ENCODE results near the gene CYLD. TPM values are rescaled to one million over a fixed set of nuclear protein-coding genes. Genes with fewer than 3 reads are reported as not detected.

The CYLD gene
- total RNA-seq, 2 experiments from 2014 or later: 7.4 to 14.9 TPM

GRCh38 chr16:50697881-50698767 lies 43.8 kb upstream of the CYLD start:
- H3K36me3 ChIP-seq (ENCODE audit: insufficient read depth, low read length): no peaks in the 10 kb centered on the region
- no peak for TF ChIP-seq EZH2phosphoT487 (IDR thresholded peaks at IDR 0.05; ENCODE audit: borderline replicate concordance, low read depth, low read length)
- TF ChIP-seq, protein P1, sequence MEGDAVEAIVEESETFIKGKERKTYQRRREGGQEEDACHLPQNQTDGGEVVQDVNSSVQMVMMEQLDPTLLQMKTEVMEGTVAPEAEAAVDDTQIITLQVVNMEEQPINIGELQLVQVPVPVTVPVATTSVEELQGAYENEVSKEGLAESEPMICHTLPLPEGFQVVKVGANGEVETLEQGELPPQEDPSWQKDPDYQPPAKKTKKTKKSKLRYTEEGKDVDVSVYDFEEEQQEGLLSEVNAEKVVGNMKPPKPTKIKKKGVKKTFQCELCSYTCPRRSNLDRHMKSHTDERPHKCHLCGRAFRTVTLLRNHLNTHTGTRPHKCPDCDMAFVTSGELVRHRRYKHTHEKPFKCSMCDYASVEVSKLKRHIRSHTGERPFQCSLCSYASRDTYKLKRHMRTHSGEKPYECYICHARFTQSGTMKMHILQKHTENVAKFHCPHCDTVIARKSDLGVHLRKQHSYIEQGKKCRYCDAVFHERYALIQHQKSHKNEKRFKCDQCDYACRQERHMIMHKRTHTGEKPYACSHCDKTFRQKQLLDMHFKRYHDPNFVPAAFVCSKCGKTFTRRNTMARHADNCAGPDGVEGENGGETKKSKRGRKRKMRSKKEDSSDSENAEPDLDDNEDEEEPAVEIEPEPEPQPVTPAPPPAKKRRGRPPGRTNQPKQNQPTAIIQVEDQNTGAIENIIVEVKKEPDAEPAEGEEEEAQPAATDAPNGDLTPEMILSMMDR (conservative IDR thresholded peaks at IDR 0.05; ENCODE audit: low read length): no peak
- no peaks in the 10 kb centered on the region for H3K9me2 ChIP-seq (ENCODE audit: insufficient read depth, low read length)
- BruUV-seq (replicated peaks): no TSS peak
- no peaks in the 10 kb centered on the region for H3K4me1 ChIP-seq (ENCODE audit: insufficient read depth, low read length, poor library complexity, severe bottlenecking)
- ChIA-PET CTCF (ENCODE audit: unreplicated experiment) (no interaction called here), POLR2A (interaction anchor here (0.5 to 0.7 kb wide), 2 partner anchors 328 to 606 kb away, joined by 3 to 4 read pairs; no protein-coding TSS in a partner anchor)
- H3K4me2 ChIP-seq (ENCODE audit: low read length): peak overlapping the region; percentile 40; the same call in 1 of the 2 replicates
- intact Hi-C loops (cut with micrococcal nuclease; ENCODE audit: unreplicated experiment): no loop called here
- H3K4me3 ChIP-seq (ENCODE audit: low read depth, low read length, poor library complexity, severe bottlenecking): peak overlapping the region; percentile 37
- no peak overlapping the region for H3K27ac ChIP-seq (ENCODE audit: low read depth, low read length, poor library complexity, severe bottlenecking)
- peak overlapping the region; percentile 36; the same call in 1 of the 2 replicates for H2AFZ ChIP-seq (ENCODE audit: low read length)
- no peaks in the 10 kb centered on the region for H3K9me3 ChIP-seq (ENCODE audit: low read length)
- DNase-seq (ENCODE audit: low spot score): no peak
- H3K79me2 ChIP-seq (ENCODE audit: insufficient read depth, low read depth, low read length): no peaks in the 10 kb centered on the region
- H4K20me1 ChIP-seq (ENCODE audit: insufficient read depth, low read length): no peaks in the 10 kb centered on the region

- no peaks in the 10 kb centered on the region for H4K20me1 ChIP-seq (ENCODE audit: insufficient read depth, low read length)
- no peaks in the 10 kb centered on the region for H3K79me2 ChIP-seq (ENCODE audit: insufficient read depth, low read depth, low read length)
- no peak for DNase-seq (ENCODE audit: low spot score)
- H3K4me1 ChIP-seq (ENCODE audit: insufficient read depth, low read length, poor library complexity, severe bottlenecking): no peaks in the 10 kb centered on the region
- no peak overlapping the region for H3K4me2 ChIP-seq (ENCODE audit: low read length)
- no peaks in the 10 kb centered on the region for H3K36me3 ChIP-seq (ENCODE audit: insufficient read depth, low read length)
- H3K9me3 ChIP-seq (ENCODE audit: low read length): peaks cover 6% of the 10 kb centered on the region; the same call in 1 of the 2 replicates
- H3K9me2 ChIP-seq (ENCODE audit: insufficient read depth, low read length): no peaks in the 10 kb centered on the region
- CTCF ChIA-PET (ENCODE audit: unreplicated experiment): no interaction called here
- H3K4me3 ChIP-seq (ENCODE audit: low read depth, low read length, poor library complexity, severe bottlenecking): no peak overlapping the region
- intact Hi-C loops (cut with micrococcal nuclease; ENCODE audit: unreplicated experiment): no loop called here
- no peak overlapping the region for H3K27ac ChIP-seq (ENCODE audit: low read depth, low read length, poor library complexity, severe bottlenecking)
- no TSS peak for BruUV-seq (replicated peaks)
- POLR2A ChIA-PET: no interaction called here
- H2AFZ ChIP-seq (ENCODE audit: low read length): no peak overlapping the region
- no peak for TF ChIP-seq EZH2phosphoT487 (IDR thresholded peaks at IDR 0.05; ENCODE audit: borderline replicate concordance, low read depth, low read length)
- TF ChIP-seq, protein P1 (conservative IDR thresholded peaks at IDR 0.05; ENCODE audit: low read length): no peak
These were observed 42.3 kb upstream of the CYLD start for GRCh38 chr16:50699326-50700159.
